A172 (cell line): ENCODE data around the gene RNF26. TPM values are rescaled to one million over a fixed set of nuclear protein-coding genes. Genes with fewer than 3 reads are reported as not detected.

Experiments used
- DNase-seq: peaks from one replicate; pipeline ENCODE4 v3.0.0-alpha.2; 2015; ENCODE audit warnings: low spot score
- total RNA-seq: library from RNA; depleted of rRNA; stranded (reverse); fragments of >200 nt; shearing (Covaris generic); gene quantifications from 2 replicates; pipeline ENCODE4 v1.2.3, GENCODE V29; 2014

Gene RNF26
- total RNA-seq, 1 experiment from 2014 or later, result 3.9 TPM

DNA sequence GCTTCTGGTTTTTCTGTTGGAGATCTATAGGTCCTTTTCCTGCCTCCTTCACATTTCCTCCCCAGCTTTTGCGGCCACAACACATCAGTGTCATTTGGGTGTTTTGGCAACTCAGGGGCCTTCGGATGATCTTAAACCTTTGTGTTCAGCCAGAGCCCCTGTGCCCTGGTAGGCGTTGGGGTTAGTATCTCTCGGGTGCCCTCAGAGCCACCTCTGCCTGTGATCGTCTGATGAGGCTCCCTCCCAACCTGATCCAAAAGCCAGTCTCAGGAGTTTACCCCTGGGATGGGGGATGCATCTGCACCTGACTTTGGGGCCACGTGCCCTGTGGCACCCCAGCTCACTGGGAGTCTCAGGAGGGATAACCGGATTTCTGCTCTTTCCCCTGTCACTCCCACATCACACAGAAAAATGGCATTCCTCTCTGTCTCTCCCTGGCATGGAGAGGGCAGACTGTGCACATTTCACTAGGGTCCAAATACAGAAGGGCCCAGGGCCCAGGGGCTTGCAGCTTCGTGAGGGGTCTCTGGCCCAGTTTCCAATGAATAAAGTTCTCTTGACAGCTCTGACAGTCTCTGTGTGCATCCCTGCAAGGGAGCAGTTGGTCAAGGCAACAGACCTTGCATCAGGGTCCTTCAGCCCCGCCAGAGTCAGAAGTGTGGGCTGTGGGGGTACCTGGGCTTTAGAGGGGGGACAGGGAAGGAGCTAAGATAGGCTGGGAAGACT, 2.6 kb downstream of the RNF26 start:
- DNase-seq, result no peak

DNA sequence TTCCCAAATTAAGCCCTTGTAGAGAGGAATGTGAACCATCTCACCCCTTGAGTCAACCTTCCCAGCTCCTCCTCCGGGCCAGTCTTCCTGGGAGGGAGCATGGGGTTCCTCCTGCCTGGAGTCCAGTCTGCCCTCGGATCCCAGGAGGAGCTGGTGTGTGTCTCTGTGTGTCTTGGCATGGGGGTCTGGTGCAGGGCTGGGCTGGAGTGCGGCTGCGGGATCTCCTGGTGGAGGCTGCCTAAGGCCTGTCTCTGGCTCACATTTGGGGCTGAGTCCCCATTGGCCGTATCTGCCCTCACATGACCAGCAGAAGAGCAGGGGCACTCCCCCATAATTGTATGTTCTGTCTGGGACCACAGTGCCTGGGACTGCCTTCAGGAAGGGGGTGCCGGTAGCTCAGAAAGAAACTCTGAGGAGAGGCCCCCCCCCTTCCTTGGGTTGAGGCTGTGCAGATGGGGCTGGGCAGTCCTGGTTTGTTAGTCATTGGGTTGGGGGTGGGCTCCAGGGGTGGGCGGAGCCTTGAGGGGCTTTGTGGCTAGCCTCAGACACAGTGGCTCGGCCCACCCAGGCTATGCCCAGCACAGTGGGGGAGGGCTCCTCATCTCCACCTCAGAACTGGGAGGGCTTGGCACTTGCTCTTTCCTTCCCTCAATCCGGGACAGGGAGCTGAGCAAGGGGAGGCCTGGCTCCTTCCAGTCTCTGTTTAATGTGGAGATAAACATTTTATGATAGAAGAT, 3.4 kb downstream of the RNF26 start:
- DNase-seq, result no peak

DNA sequence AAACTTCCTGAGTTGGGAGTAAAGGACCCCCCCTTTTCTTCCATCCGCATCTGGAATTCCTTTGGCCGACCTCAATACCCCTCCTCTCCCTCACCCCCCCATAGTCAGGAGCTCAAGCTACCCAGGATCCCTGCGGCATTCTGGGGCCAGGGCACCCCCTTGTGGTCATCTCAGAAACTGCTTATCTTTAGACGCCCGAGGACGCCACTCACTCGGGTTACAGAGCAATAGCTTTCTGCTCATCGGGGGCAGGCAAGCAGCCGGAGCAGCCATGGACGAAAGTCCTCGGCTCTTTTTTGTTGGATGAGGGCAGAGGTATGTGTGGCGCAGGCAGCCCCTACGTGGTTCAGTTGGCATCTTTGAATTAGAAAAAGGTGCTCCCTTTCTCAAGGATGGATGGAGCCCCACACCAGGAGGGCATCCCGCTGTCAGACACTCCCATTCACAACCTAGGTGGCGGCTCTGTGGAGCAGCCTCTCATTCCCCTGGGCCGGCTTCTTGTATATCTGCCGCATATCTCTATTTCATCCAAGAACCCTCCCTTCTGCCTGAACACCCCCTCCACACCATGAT, 4.1 kb downstream of the RNF26 start:
- DNase-seq, result peak; percentile 31

GRCh38 chr11:119338965-119339588, 4.8 kb downstream of the RNF26 start:
- no peak for DNase-seq

- DNase-seq, result no peak
Observed at GRCh38 chr11:119339589-119340334, 5.4 kb downstream of the RNF26 start.

GRCh38 chr11:119340335-119341221, 6.3 kb downstream of the RNF26 start, which contains the start of gene C1QTNF5:
TSS of gene C1QTNF5 (minus strand) at chr11:119340883. CDS start at chr11:119340397, 486 bp downstream.
- no peak for DNase-seq

DNA sequence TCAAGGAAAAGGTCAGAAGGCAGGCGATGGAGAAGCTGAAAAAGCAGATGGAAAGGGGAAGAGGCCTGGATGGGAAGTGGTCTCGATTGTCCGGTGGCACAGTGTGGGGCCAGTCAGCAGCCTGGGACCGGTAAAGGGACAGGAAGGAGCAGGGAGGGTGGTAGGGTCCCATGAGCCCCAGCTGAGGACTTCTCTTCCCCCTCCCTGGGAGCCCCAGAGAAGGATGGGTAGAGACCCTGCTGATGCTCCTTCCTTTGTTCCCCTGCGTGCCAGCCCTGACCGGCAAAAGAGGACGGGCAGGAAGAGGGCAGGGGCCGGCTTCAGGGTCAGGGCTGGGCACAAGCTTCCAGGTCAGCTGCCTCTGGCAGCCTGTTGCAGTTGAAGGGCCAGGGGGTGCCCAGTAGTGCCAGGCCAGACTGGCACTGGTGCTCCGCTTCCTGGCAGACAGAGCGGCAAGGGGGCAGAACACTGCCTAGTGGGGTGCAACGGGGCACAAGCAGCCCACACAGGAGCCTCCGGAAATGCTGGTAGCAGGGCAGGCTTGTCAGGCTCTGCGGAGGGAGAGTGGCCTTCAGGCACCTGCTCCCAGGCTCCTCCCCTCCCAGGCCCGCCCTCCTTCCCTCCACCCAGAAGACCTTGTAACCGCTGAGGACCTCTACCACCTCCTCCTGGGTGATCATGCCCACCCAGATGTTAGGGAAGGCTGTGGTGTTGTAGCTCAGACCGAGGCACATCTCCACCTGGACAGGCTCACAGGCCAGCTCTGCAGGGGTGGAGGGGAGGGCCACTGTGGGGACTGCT, 7.1 kb downstream of the RNF26 start:
- no peak for DNase-seq

DNA sequence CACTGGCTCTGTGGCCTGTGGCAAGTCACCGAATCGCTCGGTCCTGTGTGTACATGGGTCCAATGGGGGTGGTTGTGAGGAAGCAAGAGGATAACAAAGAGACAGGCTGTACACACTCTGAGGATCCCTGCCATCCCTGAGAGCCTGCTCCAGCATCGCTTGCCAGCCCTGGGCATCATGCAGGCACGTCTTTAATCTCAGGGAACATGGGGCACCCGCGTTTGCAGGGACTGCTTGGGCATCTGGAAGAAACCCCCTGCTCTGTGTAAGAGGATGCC, 7.6 kb downstream of the RNF26 start:
- DNase-seq, result no peak

DNA sequence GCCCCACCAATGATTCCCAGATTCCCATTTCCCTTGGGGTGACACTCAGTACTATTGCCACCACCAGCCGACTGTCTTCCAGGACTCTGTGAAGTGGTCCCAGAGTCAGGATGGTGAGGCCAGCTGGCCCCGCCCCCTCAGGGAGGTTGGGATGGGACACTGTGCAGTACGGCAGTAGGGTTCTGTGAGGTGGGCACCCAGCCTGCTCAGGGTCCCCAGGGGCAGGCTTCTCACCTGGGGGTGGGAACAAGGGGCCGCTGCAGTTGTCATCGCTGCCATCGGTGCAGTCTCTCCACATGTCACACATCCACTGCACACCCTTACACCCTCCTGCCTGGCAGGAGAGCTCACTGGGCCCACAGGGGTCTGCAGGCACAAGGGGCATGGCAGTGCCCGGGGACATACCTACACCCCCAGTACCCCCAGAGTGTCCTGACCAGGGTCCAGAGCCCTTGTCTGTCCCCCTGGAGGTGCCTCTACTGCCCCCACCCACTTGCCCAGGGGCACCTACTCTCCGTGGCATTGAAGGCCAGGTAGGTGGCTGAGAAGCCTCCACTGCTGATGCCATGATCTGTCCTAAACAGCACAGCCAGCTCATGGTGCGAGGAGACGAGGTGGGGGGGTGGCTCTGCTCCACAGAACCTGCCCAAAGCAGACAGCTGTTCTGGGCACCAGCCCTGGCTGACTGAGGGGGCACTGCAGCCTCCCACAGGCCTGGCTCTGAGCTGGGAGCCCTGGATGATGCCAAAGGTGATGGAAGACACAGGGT, 8.2 kb downstream of the RNF26 start:
- no peak for DNase-seq

DNA sequence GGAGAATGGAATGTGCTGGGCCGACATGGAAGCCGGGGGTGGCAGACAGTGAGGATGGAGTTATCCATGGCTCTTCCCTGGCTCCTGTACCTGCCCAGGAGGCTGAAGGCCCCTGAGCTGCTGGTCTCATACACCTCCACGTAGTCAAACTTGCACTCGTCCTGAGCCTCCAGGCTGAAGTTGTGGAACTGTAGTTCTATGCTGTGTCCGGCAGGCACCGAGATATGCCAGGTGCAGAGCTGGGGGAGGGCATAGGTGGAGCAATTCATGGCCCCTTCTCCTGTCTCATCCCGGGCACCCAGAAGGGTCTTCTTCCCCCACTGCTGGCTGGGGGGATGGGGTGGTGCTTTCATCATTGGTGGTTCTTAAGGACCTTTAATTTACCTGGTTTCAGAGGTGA, 9.4 kb downstream of the RNF26 start:
- no peak for DNase-seq

- no peak for DNase-seq
Observed at GRCh38 chr11:119344291-119345010, 10.1 kb downstream of the RNF26 start.

DNA sequence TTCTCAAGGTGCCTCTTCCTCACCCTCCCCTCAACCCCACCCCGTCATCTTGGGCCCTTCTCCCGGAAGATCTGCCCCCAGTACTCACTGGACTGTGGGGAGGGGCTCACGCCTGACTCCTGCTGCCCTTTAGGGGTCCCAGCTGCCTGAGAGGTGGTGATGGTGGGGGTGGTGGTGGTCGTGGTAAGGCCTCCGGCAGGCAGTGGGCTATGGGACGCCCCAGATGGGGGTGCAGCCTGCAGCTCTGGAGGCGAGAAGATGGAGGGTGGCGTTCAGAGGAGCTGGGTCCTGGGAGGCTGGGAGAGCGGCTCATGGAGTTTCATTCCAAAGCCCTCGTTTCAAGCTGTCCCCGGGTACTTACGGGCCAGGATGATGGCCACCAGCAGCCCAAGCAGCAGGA, 11.4 kb downstream of the RNF26 start:
- DNase-seq, result no peak

- no peak for DNase-seq
Observed at GRCh38 chr11:119346605-119347004, 12.3 kb downstream of the RNF26 start, which contains the start of gene MFRP. TSS of gene MFRP (minus strand) at chr11:119346705. CDS start at chr11:119346513, 192 bp downstream.

DNA sequence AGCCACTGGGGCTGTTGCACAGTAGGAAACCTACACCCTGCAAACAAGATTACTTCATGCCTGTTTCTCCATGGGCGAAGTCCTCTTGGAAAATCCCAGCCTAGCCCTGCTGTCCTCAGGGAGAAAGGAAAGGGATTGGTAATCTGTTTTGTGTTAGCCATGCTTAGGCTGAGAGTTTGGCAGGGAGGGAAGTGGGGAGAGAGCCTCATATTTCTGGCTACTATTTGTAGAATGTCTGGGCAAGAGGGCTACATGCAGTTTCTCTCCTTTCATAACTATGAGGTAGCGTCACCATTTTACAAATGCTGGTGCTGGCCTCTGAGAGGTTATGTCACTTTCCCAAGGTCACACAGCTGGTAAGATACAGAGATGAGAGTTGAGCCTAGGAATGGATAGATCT, 12.9 kb downstream of the RNF26 start:
- no peak for DNase-seq

- no peak for DNase-seq
Observed at GRCh38 chr11:119347940-119348605, 13.7 kb downstream of the RNF26 start.

- DNase-seq, result no peak
Observed at GRCh38 chr11:119350302-119350701, 16.0 kb downstream of the RNF26 start.

DNA sequence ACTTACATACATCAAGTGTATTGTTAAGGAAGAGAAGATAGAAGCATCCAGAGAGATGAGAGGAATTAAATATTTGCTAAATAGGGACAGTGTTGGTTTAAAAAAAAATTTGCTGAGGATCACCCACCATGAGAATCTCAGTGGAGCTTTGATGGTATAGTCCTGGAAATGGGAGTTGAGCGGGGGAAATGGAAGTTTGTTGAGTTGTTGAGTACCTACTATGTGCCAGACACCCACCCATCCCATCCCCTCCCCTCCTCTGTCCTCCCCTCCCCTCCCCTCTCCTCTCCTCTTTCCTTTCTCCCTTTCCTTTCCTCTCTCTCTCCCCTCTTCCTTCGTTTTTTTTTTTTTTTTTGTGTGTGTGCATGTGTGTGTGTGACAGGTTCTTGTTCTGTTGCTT, 16.9 kb downstream of the RNF26 start:
- DNase-seq, result no peak

- DNase-seq, result no peak
Observed at GRCh38 chr11:119352857-119353260, 18.5 kb downstream of the RNF26 start.
